Measurements from ENCODE around the gene ICAM3.

Gene ICAM3

GRCh38 chr19:10320602-10321416 lies 18.6 kb downstream of the ICAM3 start:
- DNase-seq = no peak

GRCh38 chr19:10318807-10319682 lies 20.4 kb downstream of the ICAM3 start:
- no peak for DNase-seq

- no peak for DNase-seq
These were observed 21.5 kb downstream of the ICAM3 start for GRCh38 chr19:10317857-10318462.

DNA sequence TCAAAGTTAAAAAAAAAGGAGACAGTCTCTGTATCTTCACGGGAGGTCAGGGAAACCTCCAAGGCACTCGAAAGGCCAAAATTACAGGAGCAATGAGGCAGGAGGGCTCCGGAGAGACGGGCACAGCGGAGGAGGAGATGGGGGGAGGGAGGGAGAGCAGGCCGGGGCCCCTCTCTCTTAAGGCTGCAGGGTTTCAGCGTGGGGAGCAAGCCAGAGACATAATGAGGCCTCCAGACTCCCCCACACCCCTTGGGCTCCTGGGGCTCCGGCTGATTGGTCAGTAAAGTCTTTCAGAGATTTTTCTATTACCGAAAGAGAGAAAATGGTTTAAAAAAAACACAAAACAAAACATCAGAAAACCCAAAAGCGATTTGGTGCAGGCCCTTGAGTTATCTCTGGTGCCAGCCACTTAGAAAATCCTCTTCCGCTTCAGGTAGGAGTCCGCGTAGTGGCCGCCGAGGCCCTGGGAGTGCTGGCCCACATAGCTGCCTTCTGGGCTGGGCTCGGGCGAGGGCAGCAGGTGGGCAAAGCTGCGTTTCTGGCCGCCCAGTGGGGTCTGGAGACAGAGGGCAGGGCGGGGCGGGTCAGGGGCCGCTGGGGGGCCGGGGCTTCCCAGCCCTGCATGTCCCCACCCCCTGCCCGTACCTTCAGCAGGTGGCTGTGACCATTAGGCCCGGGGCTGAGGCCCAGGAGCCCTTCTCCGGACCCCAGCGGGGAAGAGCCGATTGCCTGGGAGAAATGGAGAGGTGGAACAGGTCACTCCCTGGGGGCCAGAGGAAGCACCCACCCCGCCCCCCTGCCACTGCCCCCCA lies 22.2 kb downstream of the ICAM3 start:
- DNase-seq = no peak

DNA sequence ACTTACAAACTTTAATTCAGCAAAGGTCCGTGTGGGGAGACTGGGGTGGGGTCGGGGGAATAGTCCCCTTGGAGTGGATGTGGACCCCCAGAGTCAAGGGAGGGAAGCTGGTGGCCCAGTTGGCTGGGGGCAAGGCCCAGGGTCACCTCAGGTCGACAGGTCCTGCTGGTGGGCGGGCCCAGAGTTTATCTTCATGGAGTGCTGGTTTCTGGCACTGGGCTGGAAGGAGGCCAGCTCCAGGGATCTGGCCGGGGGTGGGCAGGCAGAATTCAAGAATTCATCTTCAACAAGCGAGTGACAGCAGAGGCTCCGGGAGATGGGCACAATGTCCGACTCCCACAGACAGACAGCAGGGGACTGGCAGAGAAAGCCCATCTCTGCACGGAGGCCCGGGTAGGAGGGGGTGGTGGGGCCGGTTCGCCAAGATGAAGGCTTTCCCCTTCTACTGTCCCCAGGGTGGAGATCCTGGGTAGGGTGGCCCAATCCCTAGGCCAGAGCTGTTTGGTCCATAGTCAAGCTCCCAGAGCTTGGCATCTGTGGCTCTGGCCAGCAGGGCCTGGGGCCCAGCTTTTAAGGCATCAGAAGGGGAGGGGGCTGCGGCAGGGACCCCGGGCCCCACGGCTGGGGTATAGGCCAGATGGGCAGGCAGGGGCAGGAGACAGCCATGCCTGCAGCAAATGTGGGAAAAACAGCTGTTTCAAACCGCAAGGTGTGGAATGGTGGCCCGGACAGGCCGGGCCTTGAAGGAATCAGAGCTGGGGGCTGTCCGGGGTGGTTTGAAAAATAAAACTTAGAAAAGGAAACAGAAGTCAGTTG lies 23.0 kb downstream of the ICAM3 start:
- peak in 6 of 56 donors; percentile 12 to 41 (median 32) for DNase-seq

GRCh38 chr19:10315335-10316214 lies 23.8 kb downstream of the ICAM3 start, which contains the start of gene FDX2:
Gene FDX2 (minus strand): TSS chr19:10316015. CDS start chr19:10315996, 19 bp downstream.
- DNase-seq = peak in 55 of 56 donors; percentile 8 to 93 (median 80)

- DNase-seq = no peak
These were observed 30.0 kb downstream of the ICAM3 start, which contains the start of gene ZGLP1 for GRCh38 chr19:10309423-10309822. Gene ZGLP1 (minus strand): TSS chr19:10309815.

- no peak for DNase-seq
These were observed 33.1 kb downstream of the ICAM3 start for GRCh38 chr19:10306327-10306726.

DNA sequence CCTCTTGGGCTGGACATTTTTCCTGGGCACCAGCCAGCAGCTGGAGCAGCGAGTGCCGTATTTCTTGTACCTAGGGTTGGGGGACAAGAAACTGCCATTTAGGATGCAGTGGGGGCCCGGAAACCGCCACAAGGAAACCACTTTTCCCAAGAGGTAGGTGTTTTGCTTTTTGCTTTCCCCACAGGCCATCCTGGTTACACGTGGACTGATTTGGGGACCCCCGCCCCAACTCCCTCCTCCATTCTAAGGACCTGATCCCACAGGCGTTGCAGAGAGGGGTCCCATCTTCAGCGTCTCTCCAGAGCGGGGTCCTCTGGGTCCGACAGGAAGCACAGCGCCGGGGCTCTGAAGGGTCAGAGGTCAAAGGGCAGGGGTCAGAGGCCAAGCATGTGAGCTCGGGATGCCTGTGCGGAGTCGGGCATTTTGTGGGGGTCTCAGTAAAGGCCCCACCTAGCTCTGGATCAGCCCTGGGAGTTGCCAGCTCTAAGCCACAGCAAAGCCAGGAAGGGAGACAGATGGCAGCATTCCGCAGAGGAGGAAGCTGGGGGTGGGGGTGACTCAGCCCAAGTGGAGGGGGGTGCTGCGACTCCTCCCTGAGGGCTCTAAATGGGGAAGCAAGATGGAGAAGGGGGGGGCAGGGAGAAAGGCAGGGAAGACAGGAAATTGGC lies 34.2 kb downstream of the ICAM3 start:
- peak in 43 of 56 donors; percentile 2 to 72 (median 36) for DNase-seq

GRCh38 chr19:10299545-10300458 lies 39.6 kb downstream of the ICAM3 start:
- peak in 21 of 56 donors; percentile 7 to 58 (median 25) for DNase-seq

DNA sequence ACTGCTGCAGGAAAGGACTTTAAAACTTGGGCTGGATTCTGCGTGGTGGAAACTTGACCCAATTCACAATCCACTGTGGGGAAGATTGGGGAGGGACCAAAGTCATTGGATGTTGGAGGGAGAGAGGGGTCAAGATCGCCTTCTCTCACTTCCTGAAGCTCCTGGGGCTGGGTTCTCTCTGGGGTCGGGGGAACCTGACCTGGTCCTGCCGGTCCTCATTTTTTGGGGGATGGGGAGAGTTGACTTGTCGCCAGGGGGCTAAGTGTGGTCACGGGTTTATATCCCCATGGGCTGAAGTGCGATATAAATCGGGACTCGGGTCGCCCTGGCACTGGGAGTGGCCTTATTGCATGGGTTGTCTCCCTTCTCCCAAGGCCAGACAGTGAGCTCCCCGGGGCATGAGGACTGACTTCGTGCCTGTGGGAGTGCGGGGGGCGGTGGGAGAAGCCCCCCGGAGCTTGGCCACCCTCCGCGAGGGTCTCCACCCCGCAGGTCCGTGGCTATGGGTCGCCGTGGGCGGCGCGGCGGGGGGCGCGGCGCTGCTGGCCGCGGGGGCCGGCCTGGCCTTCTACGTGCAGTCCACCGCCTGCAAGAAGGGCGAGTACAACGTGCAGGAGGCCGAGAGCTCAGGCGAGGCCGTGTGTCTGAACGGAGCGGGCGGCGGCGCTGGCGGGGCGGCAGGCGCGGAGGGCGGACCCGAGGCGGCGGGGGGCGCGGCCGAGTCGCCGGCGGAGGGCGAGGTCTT lies 43.4 kb downstream of the ICAM3 start:
- no peak for DNase-seq

DNA sequence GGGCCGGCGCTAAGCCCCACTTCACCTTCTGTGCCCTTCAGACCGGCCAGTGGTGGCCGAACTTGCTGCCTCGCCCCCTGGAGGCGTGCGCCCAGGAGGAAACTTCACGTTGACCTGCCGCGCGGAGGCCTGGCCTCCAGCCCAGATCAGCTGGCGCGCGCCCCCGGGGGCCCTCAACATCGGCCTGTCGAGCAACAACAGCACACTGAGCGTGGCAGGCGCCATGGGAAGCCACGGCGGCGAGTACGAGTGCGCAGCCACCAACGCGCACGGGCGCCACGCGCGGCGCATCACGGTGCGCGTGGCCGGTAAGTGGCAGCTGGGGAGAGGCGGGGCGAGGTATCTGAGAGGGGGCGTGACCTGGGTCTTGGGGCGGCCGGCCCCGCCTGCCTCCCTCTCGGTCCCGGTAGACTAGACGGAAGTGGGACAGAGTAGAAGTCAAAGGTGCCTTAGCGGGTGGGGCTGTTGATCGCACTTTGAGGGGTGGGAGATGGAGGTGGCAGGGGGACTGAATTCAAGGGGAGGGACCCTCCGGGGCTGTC lies 44.0 kb downstream of the ICAM3 start:
- DNase-seq = peak in 1 of 56 donors; percentile 4

- no peak for DNase-seq
These were observed 45.1 kb downstream of the ICAM3 start for GRCh38 chr19:10294368-10294697.

DNA sequence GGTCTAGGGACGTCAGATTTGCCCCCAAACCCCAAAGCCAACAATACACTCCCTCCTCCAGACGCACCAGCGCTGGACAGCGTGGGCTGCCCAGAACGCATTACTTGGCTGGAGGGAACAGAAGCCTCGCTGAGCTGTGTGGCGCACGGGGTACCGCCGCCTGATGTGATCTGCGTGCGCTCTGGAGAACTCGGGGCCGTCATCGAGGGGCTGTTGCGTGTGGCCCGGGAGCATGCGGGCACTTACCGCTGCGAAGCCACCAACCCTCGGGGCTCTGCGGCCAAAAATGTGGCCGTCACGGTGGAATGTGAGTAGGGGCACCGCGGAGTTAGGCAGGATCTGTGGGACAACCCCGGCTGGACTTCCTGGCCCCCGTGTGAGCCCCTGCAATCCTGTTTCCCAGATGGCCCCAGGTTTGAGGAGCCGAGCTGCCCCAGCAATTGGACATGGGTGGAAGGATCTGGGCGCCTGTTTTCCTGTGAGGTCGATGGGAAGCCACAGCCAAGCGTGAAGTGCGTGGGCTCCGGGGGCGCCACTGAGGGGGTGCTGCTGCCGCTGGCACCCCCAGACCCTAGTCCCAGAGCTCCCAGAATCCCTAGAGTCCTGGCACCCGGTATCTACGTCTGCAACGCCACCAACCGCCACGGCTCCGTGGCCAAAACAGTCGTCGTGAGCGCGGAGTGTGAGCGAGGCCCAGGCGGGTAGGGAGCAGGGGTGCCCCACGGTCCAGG lies 45.6 kb downstream of the ICAM3 start:
- DNase-seq = no peak
